Stimulated activated CD4-positive, alpha-beta T cell treated with anti-CD3 and anti-CD28 coated beads, Interleukin-2, amount 100 ng/mL, for 48 hours (primary cell): ENCODE data around the gene OSBPL8.

Experiments used
- DNase-seq, 2 donors: peaks; one replicate each; pipeline ENCODE4 v3.0.0-alpha.2; 2020

Gene OSBPL8, protein sequence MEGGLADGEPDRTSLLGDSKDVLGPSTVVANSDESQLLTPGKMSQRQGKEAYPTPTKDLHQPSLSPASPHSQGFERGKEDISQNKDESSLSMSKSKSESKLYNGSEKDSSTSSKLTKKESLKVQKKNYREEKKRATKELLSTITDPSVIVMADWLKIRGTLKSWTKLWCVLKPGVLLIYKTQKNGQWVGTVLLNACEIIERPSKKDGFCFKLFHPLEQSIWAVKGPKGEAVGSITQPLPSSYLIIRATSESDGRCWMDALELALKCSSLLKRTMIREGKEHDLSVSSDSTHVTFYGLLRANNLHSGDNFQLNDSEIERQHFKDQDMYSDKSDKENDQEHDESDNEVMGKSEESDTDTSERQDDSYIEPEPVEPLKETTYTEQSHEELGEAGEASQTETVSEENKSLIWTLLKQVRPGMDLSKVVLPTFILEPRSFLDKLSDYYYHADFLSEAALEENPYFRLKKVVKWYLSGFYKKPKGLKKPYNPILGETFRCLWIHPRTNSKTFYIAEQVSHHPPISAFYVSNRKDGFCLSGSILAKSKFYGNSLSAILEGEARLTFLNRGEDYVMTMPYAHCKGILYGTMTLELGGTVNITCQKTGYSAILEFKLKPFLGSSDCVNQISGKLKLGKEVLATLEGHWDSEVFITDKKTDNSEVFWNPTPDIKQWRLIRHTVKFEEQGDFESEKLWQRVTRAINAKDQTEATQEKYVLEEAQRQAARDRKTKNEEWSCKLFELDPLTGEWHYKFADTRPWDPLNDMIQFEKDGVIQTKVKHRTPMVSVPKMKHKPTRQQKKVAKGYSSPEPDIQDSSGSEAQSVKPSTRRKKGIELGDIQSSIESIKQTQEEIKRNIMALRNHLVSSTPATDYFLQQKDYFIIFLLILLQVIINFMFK

DNA sequence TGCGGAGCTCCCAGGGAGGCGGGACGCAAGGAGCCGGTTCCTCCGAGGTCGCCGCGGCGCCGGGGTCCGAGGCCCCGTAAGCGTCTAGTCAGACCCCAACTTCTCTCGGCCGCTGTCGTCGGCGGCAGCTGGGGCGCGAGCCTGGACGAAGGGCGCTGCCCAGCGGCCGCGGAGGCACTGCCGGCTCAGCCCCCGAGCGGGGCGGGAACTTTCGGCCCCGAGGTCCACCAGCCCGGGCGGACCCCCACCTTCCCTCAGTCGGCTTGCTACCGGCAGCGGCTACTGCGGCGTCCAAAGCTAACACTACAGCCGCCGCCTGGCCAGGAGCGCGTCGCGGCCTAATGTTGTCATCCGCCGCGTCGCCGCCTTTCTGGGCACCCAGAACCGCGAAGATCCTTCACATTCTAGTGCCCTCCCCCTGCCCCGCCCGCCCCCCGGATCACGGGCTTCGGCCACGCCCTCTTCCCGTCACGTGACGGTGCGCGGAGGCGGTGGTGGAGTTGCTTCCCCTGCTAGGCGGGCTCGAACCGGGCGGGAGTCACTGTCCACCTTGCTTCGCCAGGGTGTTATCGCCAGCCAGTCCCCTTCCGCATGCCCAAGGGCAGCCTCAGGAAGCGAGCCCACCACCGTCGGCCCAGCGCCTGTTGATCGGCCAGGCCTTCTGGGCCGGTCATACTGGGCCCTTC lies at the start of gene OSBPL8:
OSBPL8 (minus strand) TSS at position 372 of the 686 bp plus-strand sequence. CDS start 72,220 bp downstream, outside the sequence.
- peak; percentile 95 to 99 for DNase-seq

DNA sequence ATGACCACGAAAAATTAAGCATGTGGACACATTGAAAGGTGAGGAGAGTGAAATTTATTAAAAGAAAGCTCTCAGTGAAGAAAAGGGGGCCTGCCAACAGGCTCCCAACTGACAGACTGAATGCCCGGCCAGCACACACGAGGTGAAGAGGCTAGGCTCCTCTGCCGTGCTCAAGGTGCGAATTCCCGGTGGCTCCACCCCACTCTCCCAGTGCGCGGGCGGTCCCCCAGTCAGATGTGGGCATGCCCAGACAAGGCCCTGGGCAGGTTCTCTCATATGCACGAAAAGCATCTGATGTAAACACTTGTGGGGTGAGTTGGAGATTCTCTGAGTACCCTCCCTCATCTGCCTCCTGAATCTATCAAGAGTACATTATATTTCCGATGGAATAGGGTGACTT lies 48.5 kb upstream of the OSBPL8 start:
- DNase-seq: no peak

DNA sequence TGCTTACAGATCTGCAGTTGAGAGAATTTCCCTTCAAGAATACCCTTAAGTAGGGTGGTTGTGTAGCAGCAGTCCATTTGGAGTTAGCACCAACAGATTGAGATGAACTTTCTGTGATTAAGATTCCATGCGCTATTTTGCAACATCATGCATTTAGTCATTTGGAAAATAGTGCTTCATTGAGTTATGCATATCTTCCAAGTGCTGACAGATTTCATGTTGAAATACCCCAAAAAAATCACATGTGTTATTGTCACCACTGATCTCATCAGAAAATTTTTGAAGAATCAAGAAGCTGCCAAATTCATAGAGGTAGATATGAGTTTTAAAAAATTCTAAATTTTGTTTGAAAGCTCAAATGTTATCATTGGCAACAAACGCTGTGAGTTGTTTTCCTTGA lies 35.5 kb upstream of the OSBPL8 start:
- DNase-seq: no peak

DNA sequence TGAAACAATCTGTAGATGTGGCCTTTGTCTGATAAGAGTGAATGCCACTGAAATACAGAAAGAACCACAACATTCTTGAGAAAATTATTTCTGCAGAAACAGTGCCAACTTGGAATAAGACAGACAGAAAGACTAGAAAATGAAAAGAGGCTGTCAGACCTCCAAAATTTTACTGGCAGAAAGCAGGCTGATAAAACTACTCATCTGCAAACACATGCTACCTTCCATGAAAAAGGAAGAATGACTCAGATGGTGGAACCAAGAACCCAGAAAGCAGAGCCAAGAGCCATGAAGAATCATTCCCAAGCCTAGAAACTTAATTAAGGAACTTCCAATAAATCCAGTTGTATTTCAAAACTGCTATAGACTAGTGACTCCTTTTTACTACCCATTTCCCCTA lies 31.9 kb upstream of the OSBPL8 start:
- DNase-seq: no peak

DNA sequence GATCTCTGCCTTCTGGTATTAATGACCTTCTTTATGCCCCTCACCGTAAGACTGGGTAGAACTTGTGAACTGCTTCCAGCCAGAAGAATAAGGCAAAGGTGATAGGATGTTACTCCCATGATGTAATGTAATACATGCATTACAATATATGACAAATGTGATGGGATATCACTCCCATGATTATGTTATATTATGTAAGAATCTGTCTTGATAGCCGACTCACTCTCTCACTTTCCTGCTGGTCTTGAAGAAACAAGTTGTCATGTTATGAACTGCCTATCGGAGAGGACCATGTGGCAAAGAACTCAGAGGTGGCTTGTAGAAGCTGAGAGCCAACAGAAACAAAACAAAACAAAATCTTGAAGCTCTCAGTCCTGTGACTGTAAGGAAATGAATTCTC lies 30.6 kb upstream of the OSBPL8 start:
- no peak for DNase-seq

DNA sequence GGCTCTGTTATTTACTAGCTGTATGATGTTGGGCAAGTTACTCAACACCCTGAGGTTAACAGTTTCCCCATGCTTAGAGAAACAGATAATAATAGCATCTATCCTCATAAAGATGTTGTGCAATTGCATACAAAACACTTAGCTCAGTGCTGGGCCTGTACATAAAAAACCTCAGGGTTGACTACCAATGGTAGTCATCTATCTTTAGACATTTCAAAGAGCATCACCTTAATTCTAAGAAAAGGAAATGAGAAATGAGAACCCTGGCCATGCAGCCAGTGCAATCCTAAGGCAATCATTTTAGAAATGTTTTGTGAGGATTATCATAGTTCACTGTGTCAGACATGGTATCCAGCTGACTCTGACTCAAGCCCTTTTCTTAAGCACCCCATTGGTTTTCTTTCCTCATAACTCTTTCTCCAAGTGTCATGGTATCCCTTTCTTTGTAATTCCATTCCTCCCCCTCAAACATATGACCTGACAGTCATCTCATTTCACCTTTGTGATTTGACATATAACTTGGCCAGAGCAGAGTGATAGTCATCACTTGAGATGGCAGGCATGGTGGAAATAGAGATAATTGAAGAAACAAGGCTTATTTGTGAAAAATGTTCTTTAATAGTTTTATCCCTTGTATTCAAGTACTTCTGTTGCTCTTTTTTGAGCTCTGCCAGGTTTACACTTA lies 29.5 kb upstream of the OSBPL8 start:
- no peak for DNase-seq

DNA sequence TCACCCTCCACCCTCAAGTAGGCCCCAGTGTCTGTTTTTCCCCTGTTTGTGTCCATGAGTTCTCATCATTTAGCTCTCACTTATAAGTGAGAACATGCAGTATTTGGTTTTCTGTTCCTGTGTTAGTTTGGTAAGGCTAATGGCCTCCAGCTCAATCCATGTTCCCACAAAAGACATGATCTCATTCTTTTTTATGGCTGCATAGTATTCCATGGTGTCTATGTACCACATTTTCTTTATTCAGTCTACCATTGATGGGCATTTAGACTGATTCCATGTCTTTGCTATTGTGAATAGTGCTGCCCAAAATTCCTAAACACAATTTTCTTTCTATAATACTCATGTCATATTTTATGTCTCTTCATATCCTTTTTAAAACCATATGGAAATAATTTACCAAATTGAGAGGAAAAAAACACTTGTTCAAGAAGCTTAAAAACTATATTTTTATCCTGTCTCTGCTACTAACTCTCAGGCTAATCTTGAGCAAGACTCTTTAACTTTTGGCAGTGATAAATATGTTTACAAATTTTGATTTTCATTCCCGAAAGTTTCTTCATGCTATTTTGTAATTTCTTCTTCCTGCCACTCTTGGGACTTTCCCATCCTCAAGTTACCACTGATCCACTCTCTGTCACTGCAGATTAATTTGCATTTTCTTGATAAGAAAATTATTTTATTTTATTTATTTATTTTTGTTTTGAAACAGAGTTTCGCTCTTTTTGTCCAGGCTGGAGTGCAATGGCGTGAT lies 28.0 kb upstream of the OSBPL8 start:
- no peak for DNase-seq

DNA sequence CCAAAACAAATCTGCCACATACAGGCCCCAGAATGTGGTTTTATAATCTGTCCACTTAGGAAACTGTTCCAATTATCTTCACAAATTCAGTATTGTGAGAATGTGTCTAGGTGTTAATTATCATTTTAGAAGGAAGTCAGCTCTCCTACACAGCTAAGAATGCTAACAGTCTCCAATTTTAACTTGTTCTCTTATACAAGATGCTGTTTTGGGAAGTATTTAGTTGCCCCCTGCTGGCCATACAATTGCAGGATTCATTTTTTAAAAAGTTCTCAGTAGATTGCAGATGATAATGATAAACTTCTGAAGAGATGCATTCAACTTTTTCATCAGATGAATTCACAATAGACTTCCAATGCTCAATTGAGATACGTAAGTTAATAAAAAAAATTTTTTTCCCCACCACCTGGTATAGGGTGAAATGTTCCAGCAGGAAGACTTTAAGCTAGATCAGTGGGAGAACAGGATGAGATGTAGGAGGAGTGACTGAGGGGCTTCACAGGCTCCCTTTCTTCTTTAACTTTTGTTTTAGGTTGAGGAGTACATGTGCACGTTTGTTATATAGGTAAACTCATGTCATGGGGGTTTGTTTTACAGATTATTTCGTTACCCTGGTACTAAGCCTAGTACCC lies 27.3 kb upstream of the OSBPL8 start:
- peak; percentile 5 to 13 for DNase-seq

DNA sequence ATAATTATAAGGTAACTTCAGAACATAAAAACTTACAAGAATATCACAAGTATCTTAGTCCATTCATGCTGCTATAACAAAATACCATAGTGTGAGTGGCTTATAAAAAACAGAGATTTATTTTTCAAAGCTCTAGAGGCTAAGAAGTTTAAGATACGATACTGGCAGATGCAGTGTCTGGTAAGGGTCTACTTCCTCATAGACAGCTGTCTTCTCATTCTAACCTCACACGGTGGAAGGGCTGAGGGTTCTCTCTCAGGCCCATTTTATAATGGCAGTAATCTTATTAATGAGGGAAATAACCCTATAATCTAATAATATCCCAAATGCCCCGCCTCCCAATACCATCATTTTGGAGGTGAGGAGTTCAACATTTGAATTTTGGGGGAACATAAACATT lies 23.7 kb upstream of the OSBPL8 start:
- no peak for DNase-seq

DNA sequence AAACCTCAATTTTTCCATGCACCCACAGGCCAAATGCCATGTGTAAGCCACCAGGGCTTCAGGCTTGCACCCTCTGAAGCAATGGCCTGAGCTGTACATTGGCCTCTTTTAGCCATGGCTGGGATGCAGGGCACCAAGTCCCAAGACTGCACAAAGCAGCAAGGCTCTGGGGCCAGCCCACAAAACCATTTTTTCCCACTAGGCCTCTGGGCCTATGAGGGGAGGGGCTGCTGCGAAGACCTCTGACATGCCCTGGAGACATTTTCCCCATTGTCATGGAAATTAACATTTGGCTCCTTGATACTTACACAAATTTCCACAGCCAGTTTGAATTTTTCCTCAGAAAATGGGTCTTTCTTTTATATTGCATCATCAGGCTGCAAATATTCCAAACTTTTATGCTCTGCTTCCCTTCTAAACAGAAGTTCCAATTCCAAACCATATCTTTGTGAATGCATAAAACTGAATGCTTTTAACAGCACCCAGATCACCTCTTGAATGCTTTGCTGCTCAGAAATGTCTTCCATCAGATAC lies 14.3 kb upstream of the OSBPL8 start:
- no peak for DNase-seq

DNA sequence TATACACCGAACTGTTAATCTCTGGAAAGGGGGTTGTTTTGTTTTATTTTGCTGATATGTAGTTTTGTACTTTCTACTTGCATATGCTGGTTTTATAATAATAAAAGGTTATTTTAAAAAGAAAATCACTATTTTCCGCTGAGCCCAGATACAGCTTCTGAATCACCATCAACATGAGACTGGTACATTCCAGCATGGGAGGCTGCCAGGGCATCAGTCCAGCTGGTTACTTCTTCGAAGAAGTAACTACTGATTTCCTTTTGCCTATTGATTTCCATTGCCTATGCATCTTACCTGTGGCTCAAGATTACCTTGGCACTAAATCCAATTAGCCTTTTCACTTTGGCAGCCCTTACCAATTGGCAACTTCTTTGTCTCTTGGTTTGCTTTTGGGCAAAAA lies 11.7 kb upstream of the OSBPL8 start:
- DNase-seq: no peak

DNA sequence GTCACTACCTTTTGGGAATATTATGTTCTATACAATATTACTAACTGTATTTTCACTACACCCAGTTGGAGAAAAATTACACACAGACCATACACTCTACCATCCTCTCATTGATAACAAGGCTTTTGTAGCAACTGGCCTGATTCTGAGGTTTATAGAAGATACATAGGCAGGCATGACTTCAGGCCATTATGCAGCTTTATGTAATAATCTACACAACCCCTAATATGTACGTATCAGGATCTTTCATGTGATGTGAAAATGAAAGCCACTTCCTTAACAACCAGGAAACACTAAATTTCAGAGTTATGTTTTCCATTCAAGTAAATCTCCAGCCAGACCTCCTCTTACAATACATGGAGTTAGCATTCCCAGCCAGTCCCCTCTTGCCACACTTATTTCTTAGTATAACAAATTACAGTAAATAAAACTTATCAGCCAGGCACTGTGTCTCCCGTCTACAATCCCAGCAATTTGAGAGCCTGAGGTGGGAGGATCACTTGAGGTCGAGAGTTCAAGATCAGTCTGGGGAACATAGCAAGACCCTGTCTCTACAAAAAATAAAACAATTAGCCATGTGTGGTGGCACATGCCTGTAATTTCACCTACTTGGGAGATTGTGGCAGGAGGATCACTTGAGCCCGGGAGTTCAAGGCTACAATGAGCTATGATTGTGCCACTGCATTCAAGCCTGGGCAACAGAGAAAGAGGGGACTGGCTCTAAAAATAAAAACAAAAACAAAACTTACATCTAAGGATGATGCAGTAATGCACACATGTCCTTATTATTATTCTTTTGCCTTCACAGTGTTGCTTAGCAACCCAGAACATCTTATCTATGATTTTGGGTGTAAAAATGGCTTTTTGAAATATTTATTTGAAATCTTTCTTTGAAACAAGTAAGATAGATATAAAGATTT lies 10.4 kb upstream of the OSBPL8 start:
- no peak for DNase-seq

DNA sequence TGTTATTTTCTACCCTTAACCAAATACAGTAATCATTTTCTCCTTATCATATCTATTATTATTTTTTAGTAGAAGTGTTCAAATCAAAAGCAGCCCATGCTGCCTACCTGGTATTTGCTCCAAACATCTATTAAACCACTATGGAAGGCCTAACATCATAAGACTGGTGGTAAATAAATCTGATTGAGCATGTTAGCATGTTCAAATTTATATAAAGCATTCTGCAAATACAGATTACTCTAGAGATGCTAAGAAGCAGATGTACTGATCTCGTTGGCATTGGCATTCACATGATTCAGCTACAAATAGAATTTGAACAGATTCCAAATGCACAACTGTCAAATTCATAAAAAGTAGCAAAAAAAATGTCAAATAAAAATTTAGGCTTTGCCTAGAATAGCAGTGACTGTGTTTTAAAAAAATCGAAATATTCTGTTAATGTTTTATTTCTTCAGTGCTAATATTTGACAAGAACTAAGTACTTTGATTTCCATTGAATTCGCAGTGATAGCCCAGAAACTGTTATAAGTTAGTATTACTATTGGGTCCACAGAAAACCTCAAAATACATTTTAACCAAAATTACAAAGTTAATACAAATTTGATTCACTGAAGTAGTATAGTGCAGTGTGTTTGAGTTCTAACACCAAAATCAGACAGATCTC lies 9.4 kb upstream of the OSBPL8 start:
- DNase-seq: no peak

DNA sequence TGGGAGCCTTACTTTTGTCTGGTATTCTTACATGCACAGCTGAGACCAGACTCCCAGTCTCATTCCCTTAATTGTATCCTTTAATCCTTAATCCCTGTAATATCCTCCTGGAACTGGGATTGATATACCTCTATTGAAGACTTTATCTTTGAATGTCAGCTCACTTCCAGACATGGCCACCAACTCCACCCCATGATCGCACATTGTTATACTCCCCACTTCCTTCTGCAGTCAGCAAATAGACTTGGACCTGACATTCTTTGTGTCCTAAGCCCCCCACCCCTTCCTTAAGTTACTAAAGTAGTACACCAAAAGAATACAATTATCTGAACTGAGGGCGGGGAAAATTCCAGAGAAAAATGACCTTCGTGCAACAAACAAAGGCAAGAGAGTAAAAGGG lies 8.6 kb upstream of the OSBPL8 start:
- DNase-seq: no peak

DNA sequence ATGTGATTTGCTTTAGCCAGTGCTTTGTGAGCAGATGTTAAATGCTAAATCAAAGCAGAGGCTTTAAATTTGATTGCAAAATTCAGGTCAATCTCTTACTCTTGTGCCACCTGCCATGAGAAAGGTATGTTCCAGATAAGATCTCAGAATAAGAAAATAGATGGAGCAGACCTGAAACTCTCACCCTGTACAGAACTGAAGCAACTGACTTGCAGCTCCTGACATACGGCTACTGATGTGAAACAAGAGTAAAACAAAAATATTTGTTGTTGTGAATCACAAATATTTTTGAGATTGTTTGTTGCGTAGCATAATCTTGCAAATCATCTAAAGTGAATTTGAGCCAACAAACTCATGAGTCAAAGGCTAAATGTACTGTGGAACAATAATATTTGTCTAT lies 3.5 kb upstream of the OSBPL8 start:
- DNase-seq: no peak

DNA sequence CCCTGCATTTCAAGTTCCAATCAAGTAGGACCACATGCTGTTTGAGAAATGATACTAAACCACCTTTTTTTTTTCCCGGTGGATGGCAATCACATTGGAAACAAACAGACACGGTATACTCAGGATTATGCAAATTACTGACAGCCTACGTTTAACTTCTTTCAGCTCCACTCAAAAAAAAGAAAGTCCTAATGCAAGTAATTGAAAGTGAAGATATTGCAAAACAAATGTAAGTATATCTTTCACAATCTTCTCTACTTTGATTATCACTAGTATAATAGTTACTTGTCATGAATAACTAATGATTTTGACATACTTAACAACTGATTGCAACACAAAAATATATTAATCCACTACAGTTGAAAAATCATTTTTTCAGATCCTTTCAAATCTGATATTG lies 2.6 kb upstream of the OSBPL8 start:
- no peak for DNase-seq

DNA sequence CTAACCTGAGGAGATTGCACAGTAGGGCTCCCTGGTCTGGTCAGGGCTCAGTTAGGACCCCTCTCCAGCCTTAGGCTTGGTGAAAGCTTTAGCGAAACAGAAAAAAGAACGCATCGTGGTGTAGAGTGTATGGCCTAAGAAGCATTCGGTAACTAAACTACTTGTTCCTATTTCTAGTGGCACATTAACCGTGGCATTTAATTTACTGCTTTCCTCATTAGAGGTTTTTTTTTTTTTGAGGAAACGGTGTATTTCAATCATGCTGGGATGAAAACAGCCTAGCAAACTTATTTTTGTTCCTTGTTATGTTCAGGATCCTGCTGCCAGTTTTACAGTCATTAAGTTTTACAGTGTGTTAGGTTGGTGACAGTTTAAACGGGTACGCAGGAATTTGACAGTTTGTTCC lies 518 bp upstream of the OSBPL8 start:
- no peak for DNase-seq

DNA sequence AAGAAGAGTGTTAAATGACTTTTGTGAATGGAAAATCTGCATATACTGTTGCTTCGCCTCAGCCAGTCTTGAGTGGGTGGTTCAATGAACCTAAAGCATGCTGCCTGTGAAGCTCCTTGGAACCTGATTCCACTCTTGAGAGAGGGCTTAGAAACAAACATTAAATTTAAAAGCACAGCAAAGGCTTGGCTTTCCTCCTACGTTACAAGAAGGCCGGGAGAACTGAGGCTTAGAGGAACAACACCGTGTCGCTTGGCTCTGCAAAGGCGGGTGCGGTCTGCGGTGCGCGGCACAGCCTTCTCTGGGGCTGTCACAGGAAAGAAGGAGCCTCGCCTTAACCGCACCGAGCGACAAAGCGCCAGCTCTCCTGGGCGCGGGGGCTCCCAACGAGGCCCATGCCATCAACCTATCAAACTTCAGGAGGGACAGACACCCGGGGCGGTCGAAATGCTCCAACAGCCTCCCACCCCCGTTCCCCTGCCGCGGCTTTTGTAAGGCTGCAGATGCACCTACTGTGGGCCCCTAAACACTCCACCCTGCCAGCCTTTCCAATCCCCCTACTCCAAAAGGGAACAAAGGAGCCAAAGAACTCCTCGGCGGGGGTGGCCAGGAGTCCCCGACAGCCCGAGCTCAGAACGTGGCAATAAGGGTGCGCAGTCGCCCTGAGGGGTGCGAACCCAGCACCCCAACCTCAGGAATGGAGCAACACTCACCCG lies 729 bp downstream of the OSBPL8 start:
- DNase-seq: peak; percentile 62 to 64

DNA sequence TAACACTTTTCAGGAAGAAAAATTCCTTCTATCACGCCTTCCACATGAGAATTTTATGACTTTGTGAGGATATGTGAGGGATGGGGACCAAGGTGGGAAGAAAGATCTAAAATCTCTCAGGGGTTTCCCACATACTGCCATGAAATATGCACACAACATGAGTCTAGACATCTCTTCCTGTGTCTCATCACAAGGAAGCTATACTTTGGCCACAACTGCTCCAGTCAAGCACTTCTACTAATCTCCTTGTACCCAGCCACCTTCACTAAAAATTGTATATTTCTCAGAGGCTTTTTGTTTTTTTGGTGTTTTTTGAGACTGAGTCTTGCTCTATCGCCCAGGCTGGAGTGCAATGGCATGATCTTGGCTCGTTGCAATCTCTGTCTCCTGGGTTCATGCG lies 3.2 kb downstream of the OSBPL8 start:
- no peak for DNase-seq
